ENCODE measurements around the gene OR52D1. TPM values are rescaled to one million over a fixed set of nuclear protein-coding genes. Genes with fewer than 3 reads are reported as not detected.

The OR52D1 gene
- total and polyA plus RNA-seq, 9 of the 15 experiments (the other 6 are each of a cell fraction or from before 2014, with no cell fraction given), result 0.14 to 1.3 (median 0.97) TPM; not detected in 6

DNA sequence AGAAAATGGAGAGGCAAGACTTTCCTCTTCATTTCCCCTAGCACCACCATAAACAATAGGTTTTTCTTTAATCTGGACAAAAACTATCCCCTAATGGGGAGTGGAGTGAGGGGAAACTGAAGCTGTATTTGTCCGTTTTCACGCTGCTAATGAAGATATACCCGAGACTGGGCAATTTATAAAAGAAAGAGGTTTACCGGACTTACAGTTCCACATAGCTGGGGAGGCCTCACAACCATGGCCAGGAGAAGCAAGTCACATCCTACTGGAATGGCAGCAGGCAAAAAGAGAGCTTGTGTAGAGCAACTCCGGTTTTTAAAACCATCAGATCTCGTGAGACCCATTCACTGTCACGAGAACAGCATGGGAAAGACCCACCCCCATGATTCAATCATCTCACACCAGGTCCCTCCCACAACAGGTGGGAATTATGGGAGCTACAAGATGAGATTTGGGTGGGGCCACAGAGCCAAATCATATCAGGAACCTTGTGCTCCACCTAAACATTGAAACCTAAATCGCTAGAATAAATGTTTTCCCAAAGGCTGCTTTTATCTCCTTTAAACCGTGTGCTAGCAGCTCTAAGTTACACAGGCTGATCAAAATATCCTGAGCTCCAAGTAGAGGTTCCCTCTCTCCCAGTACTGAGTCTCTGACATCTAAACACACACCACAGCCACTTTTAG lies 17.0 kb downstream of the OR52D1 start (continued):
- TF ChIP-seq, protein P1, sequence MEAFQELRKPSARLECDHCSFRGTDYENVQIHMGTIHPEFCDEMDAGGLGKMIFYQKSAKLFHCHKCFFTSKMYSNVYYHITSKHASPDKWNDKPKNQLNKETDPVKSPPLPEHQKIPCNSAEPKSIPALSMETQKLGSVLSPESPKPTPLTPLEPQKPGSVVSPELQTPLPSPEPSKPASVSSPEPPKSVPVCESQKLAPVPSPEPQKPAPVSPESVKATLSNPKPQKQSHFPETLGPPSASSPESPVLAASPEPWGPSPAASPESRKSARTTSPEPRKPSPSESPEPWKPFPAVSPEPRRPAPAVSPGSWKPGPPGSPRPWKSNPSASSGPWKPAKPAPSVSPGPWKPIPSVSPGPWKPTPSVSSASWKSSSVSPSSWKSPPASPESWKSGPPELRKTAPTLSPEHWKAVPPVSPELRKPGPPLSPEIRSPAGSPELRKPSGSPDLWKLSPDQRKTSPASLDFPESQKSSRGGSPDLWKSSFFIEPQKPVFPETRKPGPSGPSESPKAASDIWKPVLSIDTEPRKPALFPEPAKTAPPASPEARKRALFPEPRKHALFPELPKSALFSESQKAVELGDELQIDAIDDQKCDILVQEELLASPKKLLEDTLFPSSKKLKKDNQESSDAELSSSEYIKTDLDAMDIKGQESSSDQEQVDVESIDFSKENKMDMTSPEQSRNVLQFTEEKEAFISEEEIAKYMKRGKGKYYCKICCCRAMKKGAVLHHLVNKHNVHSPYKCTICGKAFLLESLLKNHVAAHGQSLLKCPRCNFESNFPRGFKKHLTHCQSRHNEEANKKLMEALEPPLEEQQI (IDR thresholded peaks at IDR 0.05), result no peak
- TF ChIP-seq SMAD3 (CRISPR knock-in tag; conservative IDR thresholded peaks at IDR 0.05), result no peak
- TF ChIP-seq, protein P2, sequence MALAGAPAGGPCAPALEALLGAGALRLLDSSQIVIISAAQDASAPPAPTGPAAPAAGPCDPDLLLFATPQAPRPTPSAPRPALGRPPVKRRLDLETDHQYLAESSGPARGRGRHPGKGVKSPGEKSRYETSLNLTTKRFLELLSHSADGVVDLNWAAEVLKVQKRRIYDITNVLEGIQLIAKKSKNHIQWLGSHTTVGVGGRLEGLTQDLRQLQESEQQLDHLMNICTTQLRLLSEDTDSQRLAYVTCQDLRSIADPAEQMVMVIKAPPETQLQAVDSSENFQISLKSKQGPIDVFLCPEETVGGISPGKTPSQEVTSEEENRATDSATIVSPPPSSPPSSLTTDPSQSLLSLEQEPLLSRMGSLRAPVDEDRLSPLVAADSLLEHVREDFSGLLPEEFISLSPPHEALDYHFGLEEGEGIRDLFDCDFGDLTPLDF (CRISPR knock-in tag; IDR thresholded peaks at IDR 0.05), result no peak; the same call in 1 of the 2 replicates
- TF ChIP-seq MLLT1 (IDR thresholded peaks at IDR 0.05), result peak; percentile 81 to 85
- peak; percentile 23; the same call in 1 of the 2 replicates for TF ChIP-seq RB1 (IDR thresholded peaks at IDR 0.05; ENCODE audit: low read depth)
- TF ChIP-seq HCFC1 (IDR thresholded peaks at IDR 0.05; ENCODE audit: low read depth, low read length), result peak; percentile 39
- TF ChIP-seq GTF2A2 (tag; IDR thresholded peaks at IDR 0.05), result peak; percentile 60; the same call in 1 of the 2 replicates
- TF ChIP-seq, protein P3, sequence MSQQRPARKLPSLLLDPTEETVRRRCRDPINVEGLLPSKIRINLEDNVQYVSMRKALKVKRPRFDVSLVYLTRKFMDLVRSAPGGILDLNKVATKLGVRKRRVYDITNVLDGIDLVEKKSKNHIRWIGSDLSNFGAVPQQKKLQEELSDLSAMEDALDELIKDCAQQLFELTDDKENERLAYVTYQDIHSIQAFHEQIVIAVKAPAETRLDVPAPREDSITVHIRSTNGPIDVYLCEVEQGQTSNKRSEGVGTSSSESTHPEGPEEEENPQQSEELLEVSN (IDR thresholded peaks at IDR 0.05; ENCODE audit: borderline replicate concordance in 1 of 2, extremely low read depth in 1 of 2, insufficient read depth in 1 of 2, insufficient read length in 1 of 2, low read depth in 1 of 2, low read length in 1 of 2, poor library complexity in 1 of 2, severe bottlenecking in 1 of 2), result no peak
- peak; percentile 85; the same call in 1 of the 2 replicates for TF ChIP-seq POLR2AphosphoS2 (IDR thresholded peaks at IDR 0.05; ENCODE audit: low read length)
- TF ChIP-seq POLR2H (tag; IDR thresholded peaks at IDR 0.05; ENCODE audit: low read depth), result peak; percentile 98
- TF ChIP-seq ZNF239 (CRISPR knock-in tag; IDR thresholded peaks at IDR 0.05), result no peak
- TF ChIP-seq KDM5B (IDR thresholded peaks at IDR 0.05; ENCODE audit: insufficient replicate concordance, low read depth, low read length), result peak; percentile 98
- TF ChIP-seq CBFB (CRISPR knock-in tag; IDR thresholded peaks at IDR 0.05), result no peak
- peak; percentile 88 for TF ChIP-seq GTF2E2 (tag; IDR thresholded peaks at IDR 0.05)
- no peak for TF ChIP-seq RERE (CRISPR knock-in tag; IDR thresholded peaks at IDR 0.05; ENCODE audit: borderline replicate concordance)

Data from K562 (cell line).